HG03196 (cell line): ENCODE measurements around the gene CEACAM16.

Experiments used
- ATAC-seq: cut with Tn5 transposase; IDR thresholded peaks from one replicate; pipeline ENCODE4 v1.9.1; 2021; ENCODE audit not compliant: unreplicated experiment

CEACAM16 gene

DNA sequence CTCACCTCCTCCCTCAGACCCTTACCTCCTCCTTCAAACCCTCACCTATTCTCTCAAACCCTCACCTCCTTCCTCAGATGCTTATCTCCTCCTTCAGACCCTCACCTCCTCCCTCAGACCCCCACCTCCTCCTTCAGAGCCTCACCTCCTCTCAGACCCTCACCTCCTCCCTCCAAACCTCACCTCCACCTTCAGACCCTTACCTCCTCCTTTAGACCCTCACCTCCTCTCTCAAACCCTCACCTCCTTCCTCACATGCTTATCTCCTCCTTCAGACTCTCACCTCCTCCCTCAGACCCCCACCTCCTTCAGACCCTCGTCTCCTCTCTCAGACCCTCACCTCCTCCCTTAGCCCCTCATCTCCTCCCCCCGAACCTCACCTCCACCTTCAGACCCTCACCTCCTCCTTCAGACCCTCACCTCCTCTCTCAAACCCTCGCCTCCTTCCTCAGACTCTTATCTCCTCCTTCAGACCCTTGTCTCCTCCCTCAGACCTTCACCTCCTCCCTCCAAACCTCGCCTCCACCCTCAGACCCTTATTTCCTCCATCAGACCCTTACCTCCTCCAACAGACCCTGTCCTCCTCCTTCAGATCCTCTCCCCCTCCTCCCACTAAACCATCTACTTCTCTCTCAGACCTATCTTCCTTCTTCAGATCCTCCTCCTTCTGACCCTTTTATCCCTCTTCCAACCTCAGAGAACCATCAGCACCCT, 47.1 kb downstream of the CEACAM16 start:
- ATAC-seq: no peak

DNA sequence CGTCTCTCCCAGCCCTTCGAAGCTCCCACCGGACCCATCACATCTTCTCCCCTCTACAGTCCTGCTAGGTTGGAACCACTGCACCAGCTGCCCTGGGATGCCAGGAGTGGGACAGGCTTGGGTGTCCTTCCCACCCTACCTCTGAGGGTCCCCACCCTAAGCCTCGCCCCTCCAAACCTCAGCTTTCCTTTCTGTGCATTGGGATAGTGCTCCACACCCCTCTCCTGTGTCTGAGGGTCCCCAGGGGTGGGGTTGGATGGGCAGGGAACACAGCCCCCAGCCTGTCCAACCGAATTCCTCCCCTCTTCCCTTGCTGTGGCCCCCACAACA, 47.6 kb downstream of the CEACAM16 start:
- ATAC-seq: no peak

DNA sequence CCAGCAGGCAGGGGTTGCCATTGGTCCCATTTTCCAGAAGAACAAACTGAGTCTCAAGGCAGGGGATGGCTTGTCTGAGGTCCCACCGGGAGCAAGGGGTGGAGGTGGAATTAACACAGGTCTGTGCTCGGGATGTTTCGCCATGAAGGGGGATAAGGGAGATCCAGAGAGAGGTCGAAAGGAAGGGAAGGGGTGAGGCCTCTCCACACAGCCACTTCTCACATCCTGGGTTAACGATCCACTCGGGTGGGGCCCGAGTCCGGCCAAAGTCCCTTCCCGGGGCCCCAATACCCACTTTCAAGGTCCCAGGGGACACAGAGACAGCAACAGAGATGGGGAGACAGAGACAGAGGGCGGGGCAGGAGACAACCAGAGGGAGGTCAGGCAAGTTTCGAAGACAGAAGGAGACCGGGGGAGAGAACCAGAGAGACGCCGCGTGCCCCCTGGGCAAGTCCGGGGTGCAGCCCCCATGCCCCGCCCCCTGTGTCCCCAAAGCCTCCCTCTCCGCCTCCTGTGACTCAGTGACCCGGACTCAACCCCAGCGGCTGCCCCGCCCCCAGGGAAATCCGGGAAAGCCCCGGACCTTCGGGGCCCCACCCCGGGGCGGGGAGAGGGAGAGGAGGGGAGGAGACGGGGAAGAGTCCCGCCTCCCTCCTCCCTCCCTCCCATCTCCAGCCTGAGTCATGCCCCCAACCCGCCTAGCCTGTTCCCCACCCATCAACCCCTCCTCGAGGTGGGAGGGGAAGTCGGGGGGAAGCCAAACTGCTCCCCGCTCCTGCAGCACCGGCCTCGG, 48.2 kb downstream of the CEACAM16 start:
- peak; percentile 35 for ATAC-seq

DNA sequence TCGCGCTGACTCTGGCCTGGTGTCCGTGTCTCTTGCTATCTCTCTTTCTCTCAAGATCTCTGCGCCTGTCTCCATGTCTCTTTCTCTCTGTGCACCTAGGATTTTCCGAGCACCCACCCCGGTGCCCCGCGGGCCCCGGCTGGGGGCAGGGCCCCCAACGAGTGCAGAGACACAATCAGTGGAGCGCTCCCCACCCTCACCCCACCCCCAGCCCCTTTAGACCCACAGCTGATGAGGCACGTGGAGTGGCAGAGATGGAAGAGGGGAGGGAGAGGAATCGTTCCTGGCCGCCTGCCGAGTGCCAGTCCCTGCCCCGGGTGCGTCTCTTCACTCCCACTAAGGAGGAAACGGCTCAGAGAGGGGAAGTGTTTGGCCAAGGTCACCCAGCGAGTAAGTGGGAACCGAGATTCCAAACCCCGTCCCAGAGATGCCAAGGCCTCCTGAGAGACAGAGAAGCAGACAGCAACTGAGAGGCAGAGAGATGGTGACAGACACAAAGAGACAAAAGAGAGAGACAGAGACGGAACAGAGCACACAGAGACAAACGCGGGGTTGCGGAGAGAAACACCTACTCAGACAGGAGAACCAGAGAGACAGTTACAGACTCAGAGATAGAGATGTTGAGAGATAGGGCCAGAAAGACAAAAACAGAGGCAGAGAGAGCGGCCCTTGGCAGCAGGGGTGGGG, 48.9 kb downstream of the CEACAM16 start:
- no peak for ATAC-seq

DNA sequence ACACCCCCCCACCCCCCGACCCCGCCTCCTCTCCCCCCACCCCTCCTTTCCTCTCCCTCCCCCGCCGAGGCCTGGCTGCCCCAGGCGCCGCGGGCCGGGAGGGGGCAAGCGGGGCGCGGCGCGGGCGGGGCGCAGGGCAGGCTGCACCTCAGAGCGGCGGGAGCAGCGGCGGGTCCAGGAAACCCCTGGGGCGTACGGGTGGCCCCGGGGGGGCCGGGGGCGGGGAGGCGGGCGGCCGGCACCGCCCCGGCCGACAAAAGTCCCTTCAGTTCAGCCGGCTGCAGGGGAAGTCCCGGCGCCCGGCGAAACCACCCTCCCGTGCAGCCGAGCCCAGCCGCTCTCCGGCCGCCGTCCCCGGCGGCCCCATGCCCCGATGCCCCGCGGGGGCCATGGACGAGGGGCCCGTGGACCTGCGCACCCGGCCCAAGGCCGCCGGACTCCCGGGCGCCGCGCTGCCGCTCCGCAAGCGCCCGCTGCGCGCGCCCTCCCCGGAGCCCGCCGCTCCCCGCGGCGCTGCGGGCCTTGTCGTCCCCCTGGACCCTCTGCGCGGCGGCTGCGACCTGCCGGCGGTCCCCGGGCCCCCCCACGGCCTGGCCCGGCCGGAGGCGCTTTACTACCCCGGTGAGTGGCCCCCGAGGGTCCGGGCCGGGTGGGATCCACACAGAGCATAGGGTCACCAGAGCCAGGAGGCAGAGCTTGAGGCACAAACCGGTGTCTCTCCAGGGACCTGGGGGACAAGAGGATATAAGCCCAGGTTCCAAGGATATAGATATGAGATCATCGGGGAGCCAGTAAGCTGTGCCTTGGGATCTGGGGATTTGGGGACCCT, 49.7 kb downstream of the CEACAM16 start, which contains the start of gene BCL3:
BCL3 (plus strand) TSS at position 283 of the 829 bp plus-strand sequence; CDS start at position 366, 83 bp downstream.
- ATAC-seq: peak; percentile 30

DNA sequence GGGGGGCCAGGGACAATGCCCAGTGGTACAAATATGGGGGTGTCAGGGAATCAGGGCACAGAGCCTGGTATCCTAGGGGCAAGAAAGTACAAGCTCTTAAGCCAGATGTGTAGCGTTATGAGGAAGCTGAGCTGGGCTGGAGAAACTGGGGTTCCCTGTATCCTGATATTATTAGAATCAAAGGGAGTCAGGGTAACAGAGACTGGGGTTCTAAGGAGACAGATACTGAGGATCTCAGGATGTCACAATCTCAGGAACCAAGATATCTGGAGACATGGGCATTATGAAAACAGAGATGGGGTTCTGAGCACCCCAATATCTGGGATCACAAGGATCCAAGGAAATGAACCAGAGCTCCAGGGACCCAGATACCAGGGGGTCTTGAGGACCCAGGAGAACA, 50.3 kb downstream of the CEACAM16 start:
- no peak for ATAC-seq

DNA sequence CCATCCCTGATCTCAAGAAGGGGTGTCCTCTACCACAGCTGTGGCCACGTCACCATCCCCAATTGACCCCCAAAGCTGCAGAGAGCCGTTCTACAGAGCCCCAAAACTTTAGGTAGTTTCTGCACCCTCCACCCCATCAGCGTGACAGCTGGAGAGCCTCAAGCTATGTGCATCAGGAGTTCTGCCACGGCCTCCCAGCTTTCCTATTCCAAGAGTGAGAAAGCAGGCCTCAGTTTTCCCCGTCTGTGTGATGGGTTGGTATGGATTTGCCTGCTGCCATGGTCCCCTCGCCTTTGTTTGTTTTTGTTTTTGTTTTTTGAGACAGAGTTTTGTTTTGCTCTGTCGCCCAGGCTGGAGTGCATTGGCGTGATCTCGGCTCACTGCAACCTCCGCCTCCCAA, 51.0 kb downstream of the CEACAM16 start:
- ATAC-seq: no peak

DNA sequence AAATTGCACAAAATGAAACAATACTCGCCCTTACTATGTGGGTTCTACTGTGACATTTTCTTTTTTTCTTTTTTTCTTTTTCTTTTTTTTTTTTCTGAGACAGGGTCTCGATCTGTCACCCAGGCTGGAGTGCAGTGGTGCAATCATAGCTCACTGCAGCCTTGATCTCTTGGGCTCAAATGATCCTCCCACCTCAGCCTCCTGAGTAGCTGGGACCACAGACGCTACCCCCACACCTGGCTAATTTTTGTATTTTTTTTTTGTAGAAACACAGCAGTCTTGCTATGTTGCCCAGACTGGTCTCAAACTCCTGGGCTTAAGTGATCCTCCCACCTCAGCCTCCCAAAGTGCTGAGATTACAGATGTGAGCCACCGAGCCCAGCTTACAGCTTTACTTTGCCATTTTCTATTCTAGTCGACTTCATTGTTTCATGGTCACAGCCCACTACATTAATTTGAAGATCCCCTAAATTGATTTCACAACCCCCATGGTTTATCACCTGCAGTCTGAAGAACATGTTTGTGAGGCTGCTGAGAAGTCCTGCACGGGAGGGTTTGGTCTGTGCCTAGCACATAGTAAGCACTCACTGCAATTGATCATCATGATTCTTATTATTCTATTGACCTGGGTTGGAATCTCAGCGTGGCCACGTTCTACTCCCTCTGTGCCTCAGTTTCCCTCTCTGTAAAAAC, 53.3 kb downstream of the CEACAM16 start:
- ATAC-seq: no peak

DNA sequence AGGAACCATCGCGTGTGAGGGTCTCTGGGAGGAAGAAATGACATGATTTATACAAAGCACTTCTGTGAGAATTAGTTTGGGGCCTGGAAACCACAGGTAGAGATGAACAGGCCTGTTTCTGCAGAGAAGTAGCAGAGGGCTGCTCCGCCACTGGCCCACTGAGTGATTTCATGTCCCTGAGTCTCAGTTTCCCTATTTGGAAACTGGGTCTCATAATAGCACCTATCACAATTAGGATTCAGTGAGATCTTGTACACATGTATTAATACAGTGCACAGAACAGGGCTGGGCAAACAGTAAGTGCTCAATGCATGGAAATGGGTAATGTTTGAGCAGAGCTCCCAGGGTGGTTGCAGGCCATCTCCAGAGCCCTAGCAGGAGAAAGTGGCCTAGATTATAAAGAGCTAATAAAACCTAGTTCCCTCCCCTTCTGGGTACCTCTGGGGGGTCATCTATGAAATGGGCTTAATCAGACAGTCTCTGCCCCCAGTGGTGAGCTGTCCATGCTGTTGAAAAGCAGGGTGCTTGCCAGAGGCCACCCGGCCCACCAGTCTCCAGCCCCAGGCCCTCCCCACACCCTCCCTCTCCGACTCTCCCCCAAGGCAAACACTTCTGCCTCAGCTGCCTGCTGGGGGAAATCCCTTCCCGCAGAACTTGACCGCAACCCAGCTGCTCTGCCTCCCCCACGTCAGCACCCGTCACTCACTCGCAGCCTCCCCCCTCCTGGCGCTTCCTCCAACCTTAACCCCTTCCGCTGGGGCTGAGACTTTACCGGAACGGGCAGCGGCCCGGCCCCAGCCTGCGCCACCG, 54.1 kb downstream of the CEACAM16 start:
- ATAC-seq: peak; percentile 61

DNA sequence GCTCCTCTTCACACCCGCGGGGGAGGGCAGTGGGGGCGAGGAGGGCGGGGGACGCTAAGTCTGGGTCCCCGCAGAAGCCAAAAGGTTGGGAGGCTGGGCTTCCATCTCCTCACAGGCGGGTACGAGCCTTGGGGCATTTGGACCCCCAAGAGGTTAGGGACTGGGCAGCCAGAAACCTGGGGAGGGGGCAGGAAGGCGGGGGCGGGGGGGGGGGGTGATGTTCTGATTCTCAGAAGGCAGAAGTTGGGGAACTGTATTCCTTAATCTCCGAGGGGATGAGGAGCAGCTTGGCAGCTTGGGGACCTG, 54.6 kb downstream of the CEACAM16 start:
- ATAC-seq: no peak

DNA sequence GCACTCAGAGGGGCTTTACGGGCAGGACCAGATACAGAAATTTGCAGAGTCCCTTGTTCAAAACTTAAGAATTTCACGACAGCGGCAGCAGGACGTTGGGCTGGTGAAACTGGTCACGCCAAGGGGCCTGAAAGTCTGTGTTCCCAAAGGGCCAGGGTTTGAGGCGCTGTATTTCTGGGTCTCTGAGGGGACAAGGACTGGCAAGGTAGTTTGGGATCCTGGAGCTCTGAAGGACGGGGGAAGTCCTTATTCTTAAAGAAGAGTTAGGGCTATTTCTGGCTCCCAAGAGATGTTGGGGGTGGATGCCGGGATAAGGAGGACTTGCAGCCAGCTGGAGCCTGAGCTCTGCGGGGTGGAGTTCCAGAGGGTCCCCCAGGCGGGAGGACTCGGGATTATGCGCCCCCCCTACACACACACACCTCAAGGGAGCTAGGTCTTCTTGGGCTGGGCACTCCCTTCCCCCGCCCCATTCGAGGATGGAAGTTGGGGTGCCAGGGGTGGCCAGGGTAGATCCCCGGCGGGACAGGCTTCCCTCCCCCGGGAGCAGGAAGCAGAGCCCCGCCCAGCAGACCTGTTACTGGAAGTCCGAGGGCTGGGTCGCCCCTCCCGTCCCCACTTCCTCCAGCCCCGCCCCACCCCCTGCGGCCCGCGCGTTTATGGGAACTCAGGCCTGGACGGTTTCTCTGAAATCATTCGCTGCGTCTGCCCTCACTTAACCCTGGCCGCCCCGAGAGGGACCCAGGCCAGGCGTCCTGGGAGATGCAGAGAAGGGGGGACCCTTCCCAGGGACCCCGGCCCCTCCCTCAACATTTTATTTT, 55.2 kb downstream of the CEACAM16 start:
- no peak for ATAC-seq

DNA sequence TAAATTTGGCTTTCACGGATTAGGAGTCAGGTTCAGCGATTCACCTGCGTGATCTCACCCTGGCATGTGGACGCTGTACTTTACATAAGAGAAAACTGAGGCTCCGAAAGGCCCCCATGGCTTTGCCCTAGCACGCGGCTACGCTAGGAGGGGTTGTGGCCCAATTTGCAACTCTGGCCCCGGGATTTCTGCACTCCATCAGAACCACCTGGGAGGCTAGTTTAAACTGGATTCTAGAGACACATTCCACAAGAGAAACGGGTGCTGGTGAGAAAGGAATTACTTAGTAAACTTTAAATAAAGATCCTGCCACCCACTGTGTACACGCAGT, 55.8 kb downstream of the CEACAM16 start:
- no peak for ATAC-seq

DNA sequence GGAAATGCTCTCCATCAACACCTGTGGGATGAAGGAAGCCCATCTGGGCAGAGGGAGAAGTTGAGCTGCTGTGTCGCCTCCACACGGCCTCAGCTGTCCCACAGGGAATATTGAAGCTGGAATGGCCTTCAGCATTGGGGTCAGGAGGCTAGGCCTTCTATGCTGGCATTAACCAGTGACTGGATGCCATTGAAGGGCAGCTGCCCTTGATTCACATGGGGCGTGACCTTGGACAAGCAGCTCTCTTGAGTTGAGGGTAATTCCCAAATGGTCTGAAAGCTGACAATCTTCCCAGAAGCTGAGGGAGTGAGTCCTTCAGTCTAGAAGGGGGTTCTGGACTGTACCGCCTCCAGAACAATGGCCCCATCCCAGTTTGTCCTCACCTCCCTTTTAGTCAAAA, 56.3 kb downstream of the CEACAM16 start:
- no peak for ATAC-seq

DNA sequence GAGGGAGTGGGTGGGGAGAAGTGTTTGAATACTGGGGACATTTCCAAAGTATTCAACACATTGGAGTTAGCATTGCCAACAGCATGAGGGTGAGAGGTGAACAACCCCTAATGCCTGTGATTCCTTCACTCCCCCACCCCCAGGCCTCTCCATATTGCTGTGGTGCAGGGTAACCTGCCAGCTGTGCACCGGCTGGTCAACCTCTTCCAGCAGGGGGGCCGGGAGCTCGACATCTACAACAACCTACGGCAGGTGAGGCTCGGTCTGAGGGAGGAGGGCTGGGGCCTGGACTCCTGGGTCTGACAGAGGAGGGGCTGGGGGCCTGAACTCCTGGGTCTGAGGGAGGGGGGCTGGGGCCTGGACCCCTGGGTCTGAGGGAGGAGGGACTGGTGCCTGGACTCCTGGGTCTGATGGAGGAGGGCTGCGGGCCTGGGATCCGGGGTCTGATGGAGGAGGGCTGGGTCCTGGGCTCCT, 57.2 kb downstream of the CEACAM16 start:
- ATAC-seq: no peak

DNA sequence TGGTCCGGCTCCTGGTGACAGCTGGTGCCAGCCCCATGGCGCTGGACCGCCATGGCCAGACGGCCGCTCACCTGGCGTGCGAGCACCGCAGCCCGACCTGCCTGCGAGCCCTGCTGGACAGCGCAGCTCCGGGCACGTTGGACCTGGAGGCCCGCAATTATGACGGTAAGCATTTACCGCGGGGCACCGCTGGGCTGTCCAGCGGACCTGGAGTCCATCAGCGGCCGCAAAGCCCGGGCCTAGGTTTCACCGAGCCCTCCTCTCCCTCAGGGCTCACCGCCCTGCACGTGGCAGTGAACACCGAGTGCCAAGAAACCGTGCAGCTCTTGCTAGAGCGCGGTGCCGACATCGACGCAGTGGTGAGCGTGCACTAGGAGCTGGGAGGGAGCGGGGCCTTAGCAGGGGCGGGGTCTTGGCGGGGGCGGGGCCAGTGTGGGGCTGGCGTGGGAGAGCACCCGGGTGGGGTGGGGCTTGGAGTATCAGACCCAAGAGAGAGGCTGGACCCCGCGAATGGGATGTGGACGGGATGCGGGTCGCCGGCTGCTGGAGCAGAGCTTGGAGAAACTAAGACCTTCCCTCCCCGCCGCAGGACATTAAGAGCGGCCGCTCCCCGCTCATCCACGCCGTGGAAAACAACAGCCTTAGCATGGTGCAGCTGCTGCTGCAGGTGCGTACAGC, 58.2 kb downstream of the CEACAM16 start:
- no peak for ATAC-seq

DNA sequence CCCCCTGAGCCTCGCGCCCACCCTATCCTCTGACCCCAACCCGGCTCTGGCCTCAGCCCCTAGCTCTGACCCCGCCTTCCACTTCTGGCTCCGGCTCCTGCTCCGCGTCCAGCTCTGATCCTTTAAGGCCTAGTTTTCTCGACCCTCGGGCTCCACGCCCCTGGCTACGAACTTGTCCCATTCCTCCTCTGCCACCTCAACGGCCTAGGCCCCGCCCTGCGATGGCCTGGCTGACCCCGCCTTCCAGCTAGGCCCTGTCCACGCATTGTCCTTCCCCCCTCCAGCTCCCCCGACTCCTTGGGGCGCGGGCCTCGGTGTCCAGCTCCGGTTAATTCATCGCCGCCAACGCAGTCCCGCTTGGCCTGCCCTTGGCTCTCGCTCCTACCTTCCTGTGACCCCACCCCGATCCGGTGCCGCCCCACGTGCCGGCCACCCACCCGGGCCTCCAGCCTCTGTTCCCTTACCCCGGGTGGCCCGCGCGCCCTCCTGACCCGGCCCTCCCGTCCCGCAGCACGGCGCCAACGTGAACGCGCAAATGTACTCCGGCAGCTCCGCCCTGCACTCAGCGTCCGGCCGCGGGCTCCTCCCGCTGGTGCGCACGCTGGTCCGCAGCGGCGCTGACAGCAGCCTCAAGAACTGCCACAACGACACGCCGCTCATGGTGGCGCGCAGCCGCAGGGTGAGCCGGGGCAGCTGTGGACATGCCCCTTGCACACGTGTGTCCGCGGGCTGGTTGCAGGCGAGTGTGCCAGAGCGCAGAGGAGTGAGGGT, 59.0 kb downstream of the CEACAM16 start:
- no peak for ATAC-seq

DNA sequence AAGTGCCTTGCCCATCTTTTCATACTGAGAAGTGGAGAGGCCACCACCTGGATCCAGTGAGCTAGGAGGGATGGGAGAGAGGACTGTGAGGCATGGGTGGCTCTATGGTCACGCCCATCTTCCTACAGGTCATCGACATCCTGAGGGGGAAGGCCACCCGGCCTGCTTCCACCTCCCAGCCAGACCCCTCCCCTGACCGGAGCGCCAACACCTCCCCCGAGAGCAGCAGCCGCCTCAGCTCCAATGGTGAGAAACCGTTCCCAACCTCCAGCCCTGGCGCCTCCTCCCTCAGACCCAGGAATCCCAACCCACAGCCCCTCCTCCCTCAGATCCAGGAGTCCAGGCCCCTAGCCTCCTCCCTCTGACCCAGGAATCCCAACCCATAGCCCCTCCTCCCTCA, 59.6 kb downstream of the CEACAM16 start:
- ATAC-seq: no peak
